ENCODE measurements around the gene CCDC194.
A peak's percentile ranks its signal among the peaks of the same experiment; 100 is the strongest.

The CCDC194 gene

GRCh38 chr19:17405250-17406045 is 11.5 kb upstream of the CCDC194 start, which contains the start of gene BST2:
Gene BST2 (minus strand): TSS chr19:17405630. CDS start chr19:17405575, 55 bp downstream.
- H3K27ac ChIP-seq (ENCODE audit: low read depth, low read length): peak within 1 kb of the TSS; percentile 75; the same call in 1 of the 2 replicates
- H3K4me3 ChIP-seq (ENCODE audit: low read depth, low read length): peak within 1 kb of the TSS; percentile 63
- peaks cover 33% of the 10 kb centered on the region for H3K4me1 ChIP-seq (ENCODE audit: control insufficient read depth, insufficient read depth, low read length)
- H3K27me3 ChIP-seq (ENCODE audit: control insufficient read depth, insufficient read depth, low read length): no peaks in the 10 kb centered on the region
- H3K9ac ChIP-seq (ENCODE audit: low read length): peak within 1 kb of the TSS; percentile 63
- H3K9me3 ChIP-seq (ENCODE audit: control insufficient read depth, insufficient read depth, low read depth, low read length): no peaks in the 10 kb centered on the region
- H3K36me3 ChIP-seq (ENCODE audit: control insufficient read depth, insufficient read depth, low read length): peaks cover 16% of the 10 kb centered on the region

- H3K27ac ChIP-seq (ENCODE audit: low read depth, low read length): peak overlapping the region; percentile 75; the same call in 1 of the 2 replicates
- peak overlapping the region; percentile 63 for H3K9ac ChIP-seq (ENCODE audit: low read length)
- H3K36me3 ChIP-seq (ENCODE audit: control insufficient read depth, insufficient read depth, low read length): peaks cover 21% of the 10 kb centered on the region
- H3K27me3 ChIP-seq (ENCODE audit: control insufficient read depth, insufficient read depth, low read length): no peaks in the 10 kb centered on the region
- H3K4me1 ChIP-seq (ENCODE audit: control insufficient read depth, insufficient read depth, low read length): peaks cover 33% of the 10 kb centered on the region
- peak overlapping the region; percentile 63 for H3K4me3 ChIP-seq (ENCODE audit: low read depth, low read length)
- no peaks in the 10 kb centered on the region for H3K9me3 ChIP-seq (ENCODE audit: control insufficient read depth, insufficient read depth, low read depth, low read length)
These were observed 10.7 kb upstream of the CCDC194 start for GRCh38 chr19:17404621-17405249.

DNA sequence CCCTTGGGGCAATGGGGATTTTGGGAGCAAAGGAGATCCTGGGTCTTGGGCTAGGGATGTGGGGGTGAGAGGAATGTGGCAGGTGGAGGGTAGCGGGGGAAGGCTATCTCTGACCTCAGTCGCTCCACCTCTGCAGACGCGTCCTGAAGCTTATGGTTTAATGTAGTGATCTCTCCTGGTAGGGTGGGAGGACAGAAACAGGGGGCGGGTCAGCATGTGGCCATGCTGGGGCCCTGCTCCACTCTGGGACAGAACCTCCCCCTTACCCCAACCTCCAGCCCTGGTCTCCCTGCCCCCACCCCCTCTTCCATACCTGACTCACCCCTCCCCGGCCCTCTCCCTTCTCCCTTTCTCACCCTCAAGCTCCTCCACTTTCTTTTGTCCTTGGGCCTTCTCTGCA is 10.0 kb upstream of the CCDC194 start:
- Histone ChIP-seq H3K9me3 (ENCODE audit: control insufficient read depth, insufficient read depth, low read depth, low read length) (no peaks in the 10 kb centered on the region), H3K27ac (ENCODE audit: low read depth, low read length) (peak overlapping the region; percentile 75; the same call in 1 of the 2 replicates), H3K9ac (ENCODE audit: low read length) (peak overlapping the region; percentile 73), H3K4me1 (ENCODE audit: control insufficient read depth, insufficient read depth, low read length) (peaks cover 33% of the 10 kb centered on the region), H3K27me3 (ENCODE audit: control insufficient read depth, insufficient read depth, low read length) (no peaks in the 10 kb centered on the region), H3K4me3 (ENCODE audit: low read depth, low read length) (peak overlapping the region; percentile 63), H3K36me3 (ENCODE audit: control insufficient read depth, insufficient read depth, low read length) (peaks cover 22% of the 10 kb centered on the region)

DNA sequence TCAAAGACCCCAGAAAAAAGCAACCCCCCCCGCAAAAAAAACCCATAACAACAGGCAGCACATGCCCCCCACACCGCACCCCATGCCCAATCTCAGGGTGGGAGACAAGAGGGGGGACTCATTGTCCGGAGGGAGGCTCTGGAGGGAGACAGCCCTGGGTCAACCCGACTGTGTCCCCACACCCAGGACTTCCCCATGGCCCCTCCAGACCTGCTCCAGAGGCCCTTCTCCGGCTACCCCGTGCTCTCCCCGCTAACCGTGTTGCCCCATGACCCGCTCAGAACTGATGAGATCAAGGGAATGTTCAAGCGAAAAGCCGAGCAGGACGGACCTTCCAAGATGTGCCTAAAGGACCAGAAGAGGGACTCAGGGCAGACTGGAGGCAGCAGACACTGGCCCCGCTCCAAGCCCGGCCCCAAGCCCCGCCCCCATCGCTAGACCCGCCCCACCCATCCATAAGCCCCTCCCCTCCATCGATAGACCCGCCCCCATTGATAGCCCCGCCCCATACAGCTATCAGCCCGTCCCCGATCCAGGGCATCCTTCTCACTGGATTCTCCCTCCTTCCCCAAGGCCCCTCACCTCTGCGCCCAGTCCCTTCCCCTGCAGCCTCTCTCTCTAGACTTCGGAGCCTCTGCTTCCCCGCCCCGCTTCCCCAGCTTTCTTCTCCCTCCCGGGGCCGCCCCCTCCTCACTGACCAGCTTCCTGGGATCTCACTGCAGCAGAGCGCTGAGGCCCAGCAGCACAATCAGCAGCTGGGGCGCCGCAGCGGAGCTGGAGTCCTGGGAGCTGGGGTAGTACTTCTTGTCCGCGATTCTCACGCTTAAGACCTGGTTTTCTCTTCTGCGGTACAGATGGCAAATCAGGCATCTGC is 9.2 kb upstream of the CCDC194 start:
- Histone ChIP-seq H3K9ac (ENCODE audit: low read length) (peak overlapping the region; percentile 73), H3K9me3 (ENCODE audit: control insufficient read depth, insufficient read depth, low read depth, low read length) (no peaks in the 10 kb centered on the region), H3K4me3 (ENCODE audit: low read depth, low read length) (peak overlapping the region; percentile 63), H3K36me3 (ENCODE audit: control insufficient read depth, insufficient read depth, low read length) (peaks cover 26% of the 10 kb centered on the region), H3K4me1 (ENCODE audit: control insufficient read depth, insufficient read depth, low read length) (peaks cover 33% of the 10 kb centered on the region), H3K27ac (ENCODE audit: low read depth, low read length) (no peak overlapping the region), H3K27me3 (ENCODE audit: control insufficient read depth, insufficient read depth, low read length) (no peaks in the 10 kb centered on the region)

DNA sequence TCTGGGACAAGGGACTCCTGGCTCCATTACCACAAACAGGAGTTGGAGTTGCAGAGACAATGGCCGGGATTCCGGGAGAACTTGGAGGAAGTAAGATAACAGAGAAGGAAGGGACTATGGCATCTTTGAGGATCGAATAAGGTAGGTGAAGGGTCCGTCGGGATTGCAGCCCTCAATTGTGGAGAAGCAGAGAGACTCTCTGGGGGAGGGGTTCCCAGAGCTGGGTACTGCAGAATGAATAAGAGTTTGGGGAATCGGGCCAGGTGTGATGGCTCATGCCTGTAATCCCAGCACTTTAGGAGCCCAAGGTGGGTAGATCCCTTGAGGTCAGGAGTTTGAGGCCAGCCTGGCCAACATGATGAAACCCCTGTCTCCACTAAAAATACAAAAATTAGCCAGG is 7.6 kb upstream of the CCDC194 start:
- Histone ChIP-seq H3K27ac (ENCODE audit: low read depth, low read length) (no peak overlapping the region), H3K9me3 (ENCODE audit: control insufficient read depth, insufficient read depth, low read depth, low read length) (no peaks in the 10 kb centered on the region), H3K36me3 (ENCODE audit: control insufficient read depth, insufficient read depth, low read length) (peaks cover 35% of the 10 kb centered on the region), H3K9ac (ENCODE audit: low read length) (no peak overlapping the region), H3K4me3 (ENCODE audit: low read depth, low read length) (no peak overlapping the region), H3K27me3 (ENCODE audit: control insufficient read depth, insufficient read depth, low read length) (no peaks in the 10 kb centered on the region), H3K4me1 (ENCODE audit: control insufficient read depth, insufficient read depth, low read length) (peaks cover 25% of the 10 kb centered on the region)

DNA sequence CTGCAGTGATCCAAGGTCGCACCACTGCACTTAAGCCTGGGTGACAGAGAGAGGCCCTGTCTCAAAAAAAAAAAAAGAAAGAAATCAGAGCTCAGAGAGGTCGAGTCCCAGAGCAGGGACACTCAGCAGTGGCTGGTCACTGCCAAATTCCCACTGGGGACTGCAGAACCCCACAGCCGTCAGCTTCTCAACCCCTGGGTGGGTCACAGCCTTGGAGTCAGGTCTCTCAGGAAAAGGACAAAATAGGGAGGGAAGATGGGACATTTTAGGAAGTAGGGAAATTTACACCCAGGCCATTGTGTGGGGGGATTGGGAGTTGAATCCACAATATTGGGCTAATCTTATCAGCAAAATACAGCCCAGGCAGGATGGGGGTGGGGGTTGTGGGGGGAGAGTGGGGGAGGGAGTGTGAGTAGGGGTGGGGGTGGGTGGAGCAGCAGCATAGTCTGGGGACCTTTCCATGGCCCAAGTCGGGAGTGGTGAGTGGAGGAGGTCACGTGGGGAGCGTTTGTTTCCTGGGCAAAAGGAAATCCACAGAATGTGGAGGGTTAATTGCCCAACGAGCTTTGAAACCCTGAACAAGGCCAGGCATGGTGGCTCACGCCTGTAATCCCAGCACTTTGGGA is 5.0 kb upstream of the CCDC194 start:
- Histone ChIP-seq H3K27me3 (ENCODE audit: control insufficient read depth, insufficient read depth, low read length) (no peaks in the 10 kb centered on the region), H3K9ac (ENCODE audit: low read length) (no peak overlapping the region), H3K4me1 (ENCODE audit: control insufficient read depth, insufficient read depth, low read length) (peaks cover 6% of the 10 kb centered on the region), H3K9me3 (ENCODE audit: control insufficient read depth, insufficient read depth, low read depth, low read length) (no peaks in the 10 kb centered on the region), H3K27ac (ENCODE audit: low read depth, low read length) (no peak overlapping the region), H3K36me3 (ENCODE audit: control insufficient read depth, insufficient read depth, low read length) (peaks cover 35% of the 10 kb centered on the region), H3K4me3 (ENCODE audit: low read depth, low read length) (no peak overlapping the region)

- H3K4me3 ChIP-seq (ENCODE audit: low read depth, low read length): no peak overlapping the region
- H3K36me3 ChIP-seq (ENCODE audit: control insufficient read depth, insufficient read depth, low read length): peaks cover 16% of the 10 kb centered on the region
- no peak overlapping the region for H3K9ac ChIP-seq (ENCODE audit: low read length)
- peaks cover 5% of the 10 kb centered on the region; the same call in 1 of the 2 replicates for H3K4me1 ChIP-seq (ENCODE audit: control insufficient read depth, insufficient read depth, low read length)
- H3K27me3 ChIP-seq (ENCODE audit: control insufficient read depth, insufficient read depth, low read length): peaks cover 2% of the 10 kb centered on the region
- 0 out of 2 replicates have a peak, but pooled peaks cover 2% of the 10 kb centered on the region for H3K9me3 ChIP-seq (ENCODE audit: control insufficient read depth, insufficient read depth, low read depth, low read length)
- H3K27ac ChIP-seq (ENCODE audit: low read depth, low read length): no peak overlapping the region
These were observed 957 bp upstream of the CCDC194 start for GRCh38 chr19:17394891-17395415.

DNA sequence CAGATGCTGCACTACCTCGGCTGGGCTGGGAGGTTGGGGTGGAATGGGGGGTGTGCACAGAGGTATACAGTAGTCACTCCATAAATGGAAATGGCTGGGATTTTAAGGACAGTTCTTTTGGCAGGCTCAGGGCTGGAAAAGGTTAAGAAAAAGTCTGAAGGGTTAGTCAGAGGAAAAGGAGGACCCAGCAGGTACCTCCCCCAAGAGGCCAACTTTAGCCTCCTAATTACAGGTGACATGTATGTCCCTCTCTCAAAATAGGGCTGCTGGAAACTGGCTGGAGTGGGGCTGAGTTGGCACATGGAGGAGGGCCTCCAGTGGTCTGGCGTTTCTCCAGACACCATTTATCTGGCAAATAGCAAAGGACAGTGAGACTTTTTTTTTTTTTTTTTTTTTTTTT is 994 bp downstream of the CCDC194 start:
- H3K27ac ChIP-seq (ENCODE audit: low read depth, low read length): no peak overlapping the region
- peaks cover 4% of the 10 kb centered on the region for H3K27me3 ChIP-seq (ENCODE audit: control insufficient read depth, insufficient read depth, low read length)
- no peak overlapping the region for H3K9ac ChIP-seq (ENCODE audit: low read length)
- H3K4me1 ChIP-seq (ENCODE audit: control insufficient read depth, insufficient read depth, low read length): peaks cover 5% of the 10 kb centered on the region; the same call in 1 of the 2 replicates
- no peak overlapping the region for H3K4me3 ChIP-seq (ENCODE audit: low read depth, low read length)
- H3K9me3 ChIP-seq (ENCODE audit: control insufficient read depth, insufficient read depth, low read depth, low read length): peaks cover 11% of the 10 kb centered on the region; the same call in 1 of the 2 replicates
- peaks cover 9% of the 10 kb centered on the region; the same call in 1 of the 2 replicates for H3K36me3 ChIP-seq (ENCODE audit: control insufficient read depth, insufficient read depth, low read length)

DNA sequence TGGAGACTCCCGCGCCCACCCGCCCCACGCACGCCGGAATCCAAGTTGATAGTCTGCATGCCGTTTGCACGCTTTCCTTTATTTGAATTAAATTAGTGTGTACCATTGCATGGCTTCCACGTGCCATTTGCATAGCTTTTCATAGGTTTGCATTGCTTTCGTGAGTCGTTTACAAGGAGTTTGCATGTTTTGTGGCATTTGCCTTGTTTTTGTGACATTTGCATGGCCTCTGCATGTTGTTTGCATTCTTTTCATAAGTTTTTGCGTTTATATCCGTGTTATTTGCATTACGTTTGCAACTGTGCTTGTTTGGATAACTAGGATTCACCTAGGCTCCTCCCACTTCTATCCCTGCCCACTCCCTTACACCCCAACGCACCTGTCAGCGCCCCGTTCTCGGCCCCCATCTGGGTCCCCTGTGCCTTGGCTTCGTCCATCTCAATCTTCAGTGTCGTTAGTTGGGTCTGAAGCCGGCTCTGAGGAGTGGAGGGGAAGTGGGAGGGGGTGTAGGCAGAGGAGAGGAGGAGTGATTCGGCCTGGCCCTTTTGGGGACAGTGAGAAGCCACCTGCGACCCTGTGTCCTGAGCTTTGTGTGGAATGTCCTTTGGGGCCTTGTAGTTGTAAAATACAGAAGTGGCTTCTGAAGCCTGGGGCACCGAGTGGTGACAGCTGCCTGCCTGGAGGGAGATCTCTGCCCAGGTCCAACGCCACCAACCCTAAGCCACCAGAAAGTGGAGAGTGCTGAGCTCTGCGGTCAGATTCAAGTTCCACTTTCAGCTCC is 2.4 kb downstream of the CCDC194 start:
- Histone ChIP-seq H3K9ac (ENCODE audit: low read length) (peak overlapping the region; percentile 20), H3K27ac (ENCODE audit: low read depth, low read length) (no peak overlapping the region), H3K4me3 (ENCODE audit: low read depth, low read length) (peak overlapping the region; percentile 75)

More for the DNA sequence above, 2.4 kb downstream of the CCDC194 start:
- Histone ChIP-seq H3K27me3 (ENCODE audit: control insufficient read depth, insufficient read depth, low read length) (peaks cover 4% of the 10 kb centered on the region), H3K9me3 (ENCODE audit: control insufficient read depth, insufficient read depth, low read depth, low read length) (peaks cover 11% of the 10 kb centered on the region; the same call in 1 of the 2 replicates), H3K4me1 (ENCODE audit: control insufficient read depth, insufficient read depth, low read length) (peaks cover 5% of the 10 kb centered on the region; the same call in 1 of the 2 replicates), H3K36me3 (ENCODE audit: control insufficient read depth, insufficient read depth, low read length) (no peaks in the 10 kb centered on the region)

Data from HUES6 (cell line).